HK-2 (cell line): ENCODE measurements around the gene PID1.

Experiments
- DNase-seq: peaks from one replicate; pipeline ENCODE4 v3.0.0-alpha.2; 2018; ENCODE audit not compliant: unreplicated experiment

Gene PID1

GRCh38 chr2:229022652-229023051 lies 248.4 kb downstream of the PID1 start:
- no peak for DNase-seq

- DNase-seq, result no peak
Measured at GRCh38 chr2:229022071-229022470, 249.0 kb downstream of the PID1 start.

DNA sequence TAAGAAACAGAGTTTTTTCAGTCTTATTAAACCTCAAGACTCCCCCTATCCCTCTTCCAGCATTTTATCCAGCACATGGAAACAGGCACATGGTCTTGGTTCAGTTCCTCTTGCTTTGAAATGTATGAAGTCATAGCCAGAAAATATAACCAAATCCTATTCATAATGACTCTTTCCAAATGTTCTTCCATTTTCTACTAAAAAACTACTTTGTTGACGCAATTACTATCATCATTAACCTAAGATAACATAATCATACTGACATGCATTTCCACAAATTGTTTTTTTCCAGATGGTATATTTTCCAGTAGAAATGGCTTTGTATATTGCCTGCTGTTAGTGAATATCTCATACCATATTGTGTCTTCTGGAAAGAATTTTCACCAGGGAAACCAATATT lies 261.3 kb downstream of the PID1 start:
- DNase-seq, result no peak

DNA sequence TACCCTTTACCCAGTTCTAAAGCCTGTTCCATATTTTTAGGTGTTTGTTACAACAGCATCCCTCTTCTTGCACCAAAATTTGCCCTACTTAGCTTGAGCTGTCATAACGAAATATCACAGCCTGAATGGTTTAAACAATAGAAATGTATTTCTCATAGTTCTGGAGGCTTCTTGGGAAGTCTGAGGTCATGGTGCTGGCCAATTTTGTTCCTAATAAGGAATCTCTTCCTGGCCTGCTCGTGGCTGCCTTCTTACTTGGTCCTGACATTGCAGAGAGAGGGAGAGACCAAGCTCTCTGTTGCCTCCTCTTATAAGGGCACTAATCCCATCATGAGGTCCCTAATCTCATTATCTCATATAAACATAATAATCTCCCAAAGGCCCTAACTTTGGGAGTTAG lies 267.8 kb downstream of the PID1 start:
- no peak for DNase-seq

- DNase-seq, result no peak
Measured at GRCh38 chr2:229001196-229001595, 269.9 kb downstream of the PID1 start.

- DNase-seq, result no peak
Measured at GRCh38 chr2:228999326-228999725, 271.8 kb downstream of the PID1 start.

DNA sequence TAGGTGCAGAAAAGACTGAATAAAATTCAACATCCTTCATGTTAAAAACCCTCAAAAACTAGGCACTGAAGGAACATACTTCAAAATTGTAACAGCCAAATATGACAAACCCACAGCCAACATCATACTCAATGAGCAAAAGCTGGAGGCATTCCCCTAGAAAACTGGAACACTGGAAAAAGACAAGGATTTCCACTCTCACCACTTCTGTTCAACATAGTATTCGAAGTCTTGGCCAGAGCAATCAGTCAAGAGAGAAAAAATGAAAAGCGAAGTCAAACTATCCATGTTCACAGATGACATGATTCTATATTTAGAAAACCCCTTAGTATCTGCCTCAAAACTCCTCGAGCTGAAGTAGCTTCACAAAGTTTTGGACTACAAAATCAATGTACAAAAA lies 282.3 kb downstream of the PID1 start:
- no peak for DNase-seq

GRCh38 chr2:228987441-228988155 lies 283.5 kb downstream of the PID1 start:
- DNase-seq, result no peak

DNA sequence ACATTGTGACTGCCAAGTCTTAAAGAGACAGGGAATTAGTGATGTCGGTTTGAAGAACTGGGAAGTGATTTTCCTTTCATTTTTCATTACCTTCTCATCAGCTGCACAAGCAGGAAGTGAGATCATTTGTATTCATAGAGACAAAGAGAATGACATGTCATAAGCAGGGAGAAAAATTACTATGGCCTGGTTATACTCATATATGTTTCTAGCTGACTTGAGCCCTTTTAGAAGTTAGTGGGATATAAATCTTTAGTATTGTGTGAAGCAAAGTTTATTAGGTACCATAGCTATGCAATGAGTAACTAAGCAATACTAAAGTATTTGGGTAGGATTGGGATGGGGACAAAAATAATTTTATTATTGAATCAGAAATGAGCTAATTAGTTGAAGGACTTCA lies 284.1 kb downstream of the PID1 start:
- DNase-seq, result no peak

- DNase-seq, result no peak
Measured at GRCh38 chr2:228983700-228984099, 287.4 kb downstream of the PID1 start.

DNA sequence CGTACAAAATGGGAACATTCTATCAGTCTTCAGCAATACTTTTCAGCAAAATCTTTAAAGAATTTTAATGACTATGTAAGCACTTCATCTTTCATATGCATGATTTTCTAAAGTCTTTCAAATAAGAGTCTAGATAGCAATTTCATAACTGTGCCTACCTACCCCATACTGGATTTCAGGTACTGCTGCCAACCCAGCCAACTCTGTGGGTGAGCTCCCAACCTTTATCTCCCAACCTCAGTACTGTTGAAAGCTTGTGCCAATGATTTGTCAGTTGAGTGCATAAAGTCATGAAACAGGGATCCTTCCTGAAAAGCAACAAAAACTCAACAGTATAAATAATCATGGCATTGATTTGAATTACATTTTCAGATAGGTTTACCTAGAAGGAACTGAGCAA lies 296.9 kb downstream of the PID1 start:
- DNase-seq, result no peak
